ENCODE measurements around the gene PNRC2. TPM values are rescaled to one million over a fixed set of nuclear protein-coding genes. Genes with fewer than 3 reads are reported as not detected.
"Not testable (repeated sequence)": the region's sequence is repeated elsewhere in the genome, so short reads cannot be mapped to it uniquely, and the experiment has no call there.

Gene PNRC2
- total RNA-seq, 2 experiments from 2014 or later: 133 to 142 TPM

- no peak overlapping the region for H3K4me3 Mint-ChIP-seq
- ChIA-PET POLR2A (no interaction called here), CTCF (no interaction called here)
- peaks cover 5% of the 10 kb centered on the region for H3K27me3 Mint-ChIP-seq
- H3K4me1 Mint-ChIP-seq: no peaks in the 10 kb centered on the region
- H3K9me3 Mint-ChIP-seq (ENCODE audit: low read depth): no peaks in the 10 kb centered on the region
- DNase-seq (no peak), ATAC-seq (no peak)
- intact Hi-C loops (cut with DNase I, micrococcal nuclease): no loop called here
- H3K36me3 Mint-ChIP-seq (ENCODE audit: low read depth): no peaks in the 10 kb centered on the region
- no peak overlapping the region for H3K27ac Mint-ChIP-seq
Measured at GRCh38 chr1:24009406-24009805, 49.8 kb downstream of the PNRC2 start.

GRCh38 chr1:24010650-24011049 is 51.0 kb downstream of the PNRC2 start:
- Mint-ChIP-seq H3K36me3 (ENCODE audit: low read depth) (no peaks in the 10 kb centered on the region), H3K9me3 (ENCODE audit: low read depth) (no peaks in the 10 kb centered on the region), H3K4me1 (no peaks in the 10 kb centered on the region), H3K4me3 (no peak overlapping the region), H3K27ac (no peak overlapping the region), H3K27me3 (peaks cover 5% of the 10 kb centered on the region)
- no peak for DNase-seq
- no peak for ATAC-seq
- intact Hi-C loops (cut with DNase I, micrococcal nuclease): no loop called here
- CTCF ChIA-PET: interaction anchor here (1.0 kb wide), 1 partner anchor 1885 kb away, joined by 3 read pairs; no protein-coding TSS in a partner anchor
- POLR2A ChIA-PET: no interaction called here

GRCh38 chr1:24012878-24013277 is 53.2 kb downstream of the PNRC2 start:
- H3K4me3 Mint-ChIP-seq; DNase-seq; H3K36me3 Mint-ChIP-seq (ENCODE audit: low read depth); intact Hi-C loops (cut with DNase I, micrococcal nuclease); ATAC-seq; H3K9me3 Mint-ChIP-seq (ENCODE audit: low read depth); POLR2A ChIA-PET; CTCF ChIA-PET; H3K27me3 Mint-ChIP-seq; H3K27ac Mint-ChIP-seq; H3K4me1 Mint-ChIP-seq: not testable (repeated sequence)

Small RNAs within 50 kb of the gene (microRNA-seq; reads per million reads assigned to microRNA genes)
- not detected for gene MIR378F (ENCODE audit: borderline replicate concordance)

Other genes with a start within 250 kb of the PNRC2 start
- gene ELOA, start 216.4 kb upstream of the PNRC2 start, total RNA-seq: 10 to 100 TPM; 34.5 to 38.6 TPM
- gene PITHD1, start 181.4 kb upstream of the PNRC2 start, total RNA-seq: 10 to 100 TPM; 53.1 to 64.1 TPM
- 10 to 100 TPM; 55.0 to 64.8 TPM for gene LYPLA2, start 168.7 kb upstream of the PNRC2 start, total RNA-seq
- gene GALE, start 159.1 kb upstream of the PNRC2 start, total RNA-seq: 10 to 100 TPM; 27.4 to 35.6 TPM
- gene HMGCL, start 134.4 kb upstream of the PNRC2 start, total RNA-seq: 10 to 100 TPM; 31.9 to 46.0 TPM
- 1 to 10 TPM; 4.2 to 4.5 TPM for gene FUCA1, start 91.5 kb upstream of the PNRC2 start, total RNA-seq
- not detected for gene CNR2, start 46.5 kb upstream of the PNRC2 start, total RNA-seq
- 100 to 1,000 TPM; 213 to 225 TPM for gene SRSF10, start 20.5 kb downstream of the PNRC2 start, total RNA-seq
- not detected for gene MYOM3, start 152.3 kb downstream of the PNRC2 start, total RNA-seq
- gene IL22RA1, start 183.3 kb downstream of the PNRC2 start, total RNA-seq: not detected
- 1 to 10 TPM; 6.6 to 7.4 TPM for gene IFNLR1, start 227.5 kb downstream of the PNRC2 start, total RNA-seq

Measured in activated CD4-positive, alpha-beta T cell treated with anti-CD3 and anti-CD28 coated beads for 36 hours (primary cell).